Natural killer cell (primary cell): Measurements from ENCODE around the gene RALGPS2. TPM values are rescaled to one million over a fixed set of nuclear protein-coding genes. Genes with fewer than 3 reads are reported as not detected.

Experiments used
- ATAC-seq, 3 donors: fragments of 150-1000 bp in 2 of 3; fragments of 200-7000 bp in 1 of 3; cut with Tn5 transposase; 1 replicate in 1 of 3; 2 replicates in 2 of 3; pipeline ENCODE4 v1.10.0; 2021; ENCODE audit warnings: mild to moderate bottlenecking in 2 of 3, moderate library complexity in 2 of 3
- DNase-seq, 2 donors: peaks; one replicate each; pipeline versions ENCODE4 v3.0.0 to v3.0.0-alpha.2; 2013 to 2021; ENCODE audit warnings: mixed read lengths in 1 of 2
- H3K27ac ChIP-seq: one replicate; pipeline ENCODE4 v1.5.1; 2013; ENCODE audit warnings: mild to moderate bottlenecking, low read length
- H3K27me3 ChIP-seq: one replicate; pipeline ENCODE4 v1.6.1; 2013; ENCODE audit warnings: low read length; ENCODE audit not compliant: control insufficient read depth, insufficient read depth
- H3K36me3 ChIP-seq: one replicate; pipeline ENCODE4 v1.6.1; 2013; ENCODE audit warnings: low read length; ENCODE audit not compliant: control insufficient read depth, insufficient read depth
- H3K4me1 ChIP-seq: one replicate; pipeline ENCODE4 v1.6.1; 2013; ENCODE audit warnings: low read length; ENCODE audit not compliant: control insufficient read depth, insufficient read depth
- H3K4me3 ChIP-seq: one replicate; pipeline ENCODE4 v1.5.1; 2013; ENCODE audit warnings: low read length
- H3K9me3 ChIP-seq: one replicate; pipeline ENCODE4 v1.6.1; 2013; ENCODE audit warnings: low read length; ENCODE audit not compliant: control insufficient read depth, insufficient read depth
- H3K27ac Mint-ChIP-seq, 2 donors: one replicate each; pipeline ENCODE4 v1.8.0; 2022; ENCODE audit warnings: mild to moderate bottlenecking in 2 of 2, mixed read lengths in 2 of 2, moderate library complexity in 1 of 2
- H3K27me3 Mint-ChIP-seq, 2 donors: one replicate each; pipeline ENCODE4 v1.8.0; 2022; ENCODE audit warnings: low read depth in 2 of 2, mixed read lengths in 2 of 2
- H3K36me3 Mint-ChIP-seq: one replicate; pipeline ENCODE4 v1.8.0; 2022; ENCODE audit warnings: mixed read lengths
- H3K4me1 Mint-ChIP-seq, 2 donors: one replicate each; pipeline ENCODE4 v1.8.0; 2022; ENCODE audit warnings: mixed read lengths in 2 of 2
- H3K4me3 Mint-ChIP-seq: one replicate; pipeline ENCODE4 v1.8.0; 2022; ENCODE audit warnings: mild to moderate bottlenecking, moderate library complexity, mixed read lengths
- H3K9me3 Mint-ChIP-seq, 2 donors: one replicate each; pipeline ENCODE4 v1.8.0; 2022; ENCODE audit warnings: mixed read lengths in 2 of 2
- CTCF ChIP-seq: fragments of 200-600 bp; IDR thresholded peaks from one replicate; pipeline ENCODE4 v1.8.0; 2022; ENCODE audit warnings: antibody characterized with exemption
- WGBS: methylation state at CpG from one replicate; pipeline ENCODE4 v1.1.7; 2013; ENCODE audit warnings: missing lambda C conversion rate; ENCODE audit not compliant: insufficient coverage; 5-methylcytosine and 5-hydroxymethylcytosine counted together
- intact Hi-C: fragments of 100-400 bp; cut with micrococcal nuclease; formaldehyde crosslinking; loops from one replicate; pipeline ENCODE4 v1.14.2; 2022
- total RNA-seq, 4 donors: library from RNA; stranded (reverse); fragments of 120-200 nt in 1 of 4; gene quantifications; one replicate each; pipeline versions ENCODE4 v1.2.3 to v1.2.4, GENCODE V29; 2013 to 2022

RALGPS2 gene
- total RNA-seq, 3 donors from 2014 or later (not counting 1 experiment from before 2014, with no cell fraction given), result 11.1 to 12.4 (median 11.8) TPM

- intact Hi-C loops, result no loop called here
- Mint-ChIP-seq H3K36me3 (peaks cover 19% of the 10 kb centered on the region), H3K27me3 (no peaks in the 10 kb centered on the region), H3K27ac (no peak overlapping the region), H3K9me3 (no peaks in the 10 kb centered on the region), H3K4me3 (no peak overlapping the region), H3K4me1 (no peaks in the 10 kb centered on the region)
- Histone ChIP-seq H3K4me1 (no peaks in the 10 kb centered on the region), H3K36me3 (no peaks in the 10 kb centered on the region), H3K27ac (no peak overlapping the region), H3K4me3 (no peak overlapping the region), H3K9me3 (no peaks in the 10 kb centered on the region), H3K27me3 (no peaks in the 10 kb centered on the region)
- DNase-seq (no peak), ATAC-seq (no peak)
- WGBS, result 93% methylated on average over 1 of the region's 1 CpG
- no peak for TF ChIP-seq CTCF
Observed at GRCh38 chr1:178908358-178908757, 183.3 kb downstream of the RALGPS2 start.

GRCh38 chr1:178910023-178910422 is 185.0 kb downstream of the RALGPS2 start:
- no peak for ATAC-seq
- no peak overlapping the region for H3K4me3 Mint-ChIP-seq
- WGBS, result 75% methylated on average over 1 of the region's 1 CpG
- Histone ChIP-seq H3K27ac (no peak overlapping the region), H3K9me3 (no peaks in the 10 kb centered on the region), H3K4me3 (no peak overlapping the region), H3K27me3 (no peaks in the 10 kb centered on the region), H3K4me1 (no peaks in the 10 kb centered on the region), H3K36me3 (no peaks in the 10 kb centered on the region)
- H3K4me1 Mint-ChIP-seq, result no peaks in the 10 kb centered on the region
- H3K36me3 Mint-ChIP-seq, result peaks cover 10% of the 10 kb centered on the region
- H3K9me3 Mint-ChIP-seq, result no peaks in the 10 kb centered on the region
- DNase-seq, result no peak
- TF ChIP-seq CTCF, result no peak
- intact Hi-C loops, result no loop called here
- H3K27me3 Mint-ChIP-seq, result no peaks in the 10 kb centered on the region
- no peak overlapping the region for H3K27ac Mint-ChIP-seq

- H3K9me3 ChIP-seq, result no peaks in the 10 kb centered on the region
- Mint-ChIP-seq H3K4me3 (no peak overlapping the region), H3K4me1 (no peaks in the 10 kb centered on the region), H3K9me3 (no peaks in the 10 kb centered on the region), H3K27me3 (no peaks in the 10 kb centered on the region), H3K36me3 (peaks cover 20% of the 10 kb centered on the region), H3K27ac (no peak overlapping the region)
- H3K4me3 ChIP-seq, result no peak overlapping the region
- H3K4me1 ChIP-seq, result no peaks in the 10 kb centered on the region
- ATAC-seq (no peak), DNase-seq (no peak)
- H3K36me3 ChIP-seq, result peaks cover 6% of the 10 kb centered on the region
- no peak overlapping the region for H3K27ac ChIP-seq
- H3K27me3 ChIP-seq, result no peaks in the 10 kb centered on the region
- intact Hi-C loops, result no loop called here
- no peak for TF ChIP-seq CTCF
- WGBS, result 83% methylated on average over 1 of the region's 2 CpGs
Observed at GRCh38 chr1:178912597-178912996, 187.6 kb downstream of the RALGPS2 start.

GRCh38 chr1:178916448-178917174 is 191.6 kb downstream of the RALGPS2 start:
- TF ChIP-seq CTCF, result no peak
- no peak overlapping the region for H3K4me3 Mint-ChIP-seq
- no peaks in the 10 kb centered on the region for H3K27me3 Mint-ChIP-seq
- Histone ChIP-seq H3K9me3 (no peaks in the 10 kb centered on the region), H3K36me3 (peaks cover 6% of the 10 kb centered on the region), H3K27ac (no peak overlapping the region), H3K27me3 (no peaks in the 10 kb centered on the region), H3K4me3 (no peak overlapping the region), H3K4me1 (no peaks in the 10 kb centered on the region)
- no peaks in the 10 kb centered on the region for H3K9me3 Mint-ChIP-seq
- intact Hi-C loops, result no loop called here
- WGBS, result 73% methylated on average over 5 of the region's 5 CpGs
- peaks cover 11% of the 10 kb centered on the region for H3K36me3 Mint-ChIP-seq
- DNase-seq, result no peak
- ATAC-seq, result no peak
- no peak overlapping the region for H3K27ac Mint-ChIP-seq
- no peaks in the 10 kb centered on the region for H3K4me1 Mint-ChIP-seq
